Thyroid gland (tissue), 4 donors: ENCODE measurements around the gene RUNX2.

Experiments
- CTCF ChIP-seq, 6 experiments: fragments of 200-600 bp in 3 of 6; fragments of 450-650 bp in 3 of 6; sonication (generic) in 3 of 6; IDR thresholded peaks; one replicate each; pipeline ENCODE4 v1.5.1; 2016 to 2019; ENCODE audit warnings: antibody characterized with exemption in 6 of 6, mild to moderate bottlenecking in 2 of 6, inconsistent platforms in 1 of 6, moderate library complexity in 1 of 6
- POLR2A ChIP-seq, 2 donors: fragments of 450-650 bp; IDR thresholded peaks; one replicate each; pipeline ENCODE4 v1.6.1; 2017; ENCODE audit warnings: antibody characterized with exemption in 2 of 2, mild to moderate bottlenecking in 2 of 2, moderate library complexity in 1 of 2

GRCh38 chr6:45624228-45624627, 296.1 kb downstream of the RUNX2 start:
- TF ChIP-seq CTCF (IDR thresholded peaks at IDR 0.05), result no peak
- TF ChIP-seq POLR2A (IDR thresholded peaks at IDR 0.05), result no peak
